DMS153 (cell line): Measurements from ENCODE around the gene ZCCHC2.

Experiments
- DNase-seq: peaks from one replicate; lab custom pipeline; 2025; lab: John Stamatoyannopoulos, UW

The ZCCHC2 gene

GRCh38 chr18:62538881-62539280 lies 16.1 kb downstream of the ZCCHC2 start:
- DNase-seq: no peak

- no peak for DNase-seq
These were observed 16.7 kb downstream of the ZCCHC2 start for GRCh38 chr18:62539284-62540165.

DNA sequence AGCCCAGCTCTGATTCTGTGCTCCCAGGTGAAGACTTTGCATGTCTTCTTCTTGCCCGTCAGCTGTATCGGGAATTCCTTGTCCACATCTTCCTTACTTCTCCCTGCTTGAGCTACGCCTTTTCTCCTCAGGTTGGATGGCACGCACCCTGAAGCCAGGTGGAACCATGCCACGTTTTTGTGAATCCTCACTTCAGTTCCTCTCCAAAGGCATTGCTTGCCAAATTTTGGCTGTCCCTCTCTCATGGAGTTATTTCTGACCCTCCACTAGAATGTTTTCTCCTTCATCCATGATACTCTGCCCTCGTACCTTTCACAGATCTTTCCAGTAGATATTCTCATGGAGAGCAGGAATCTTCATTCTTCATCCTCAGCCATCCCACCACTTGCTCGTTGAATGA lies 20.2 kb downstream of the ZCCHC2 start:
- DNase-seq: no peak

DNA sequence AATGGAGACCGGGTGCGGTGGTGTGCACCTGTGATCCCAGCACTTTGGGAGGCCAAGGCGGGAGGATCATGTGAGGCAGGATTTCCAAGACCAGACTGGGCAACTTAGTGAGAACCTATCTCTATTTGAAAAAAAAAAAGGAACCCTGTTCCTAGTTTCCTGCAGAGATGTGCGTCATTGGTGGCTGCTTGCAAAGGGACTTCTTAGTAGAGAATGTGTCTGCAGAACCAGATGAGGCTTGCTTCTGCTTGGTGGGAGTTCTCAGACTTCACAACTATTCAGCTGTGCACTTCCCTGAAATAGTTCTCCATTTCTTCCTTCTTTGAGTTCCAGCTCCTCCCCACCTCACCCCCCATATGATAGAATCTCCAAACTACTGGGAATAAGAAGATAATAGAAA lies 22.3 kb downstream of the ZCCHC2 start:
- no peak for DNase-seq

DNA sequence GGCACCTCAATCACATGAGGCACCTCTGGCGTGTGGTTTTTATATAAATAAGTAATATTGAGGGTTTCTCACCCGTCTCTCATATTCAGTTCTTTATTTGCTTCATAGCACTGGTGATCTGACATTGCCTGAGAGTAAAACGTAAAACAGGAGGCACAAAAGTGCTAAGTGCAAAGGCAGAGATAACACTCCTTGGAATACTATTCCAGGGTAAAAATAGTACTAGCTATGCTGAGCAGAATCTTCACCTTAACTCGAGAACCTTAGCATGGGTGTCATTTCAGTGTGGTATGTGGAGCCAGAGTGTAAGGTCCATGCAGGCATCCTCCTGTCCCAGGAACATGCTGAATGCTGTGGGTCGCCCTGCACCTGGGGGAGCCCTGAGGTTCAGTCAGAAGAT lies 26.9 kb downstream of the ZCCHC2 start:
- no peak for DNase-seq

- DNase-seq: no peak
These were observed 27.9 kb downstream of the ZCCHC2 start for GRCh38 chr18:62550746-62551145.

- DNase-seq: no peak
These were observed 29.2 kb downstream of the ZCCHC2 start for GRCh38 chr18:62551972-62552513.

DNA sequence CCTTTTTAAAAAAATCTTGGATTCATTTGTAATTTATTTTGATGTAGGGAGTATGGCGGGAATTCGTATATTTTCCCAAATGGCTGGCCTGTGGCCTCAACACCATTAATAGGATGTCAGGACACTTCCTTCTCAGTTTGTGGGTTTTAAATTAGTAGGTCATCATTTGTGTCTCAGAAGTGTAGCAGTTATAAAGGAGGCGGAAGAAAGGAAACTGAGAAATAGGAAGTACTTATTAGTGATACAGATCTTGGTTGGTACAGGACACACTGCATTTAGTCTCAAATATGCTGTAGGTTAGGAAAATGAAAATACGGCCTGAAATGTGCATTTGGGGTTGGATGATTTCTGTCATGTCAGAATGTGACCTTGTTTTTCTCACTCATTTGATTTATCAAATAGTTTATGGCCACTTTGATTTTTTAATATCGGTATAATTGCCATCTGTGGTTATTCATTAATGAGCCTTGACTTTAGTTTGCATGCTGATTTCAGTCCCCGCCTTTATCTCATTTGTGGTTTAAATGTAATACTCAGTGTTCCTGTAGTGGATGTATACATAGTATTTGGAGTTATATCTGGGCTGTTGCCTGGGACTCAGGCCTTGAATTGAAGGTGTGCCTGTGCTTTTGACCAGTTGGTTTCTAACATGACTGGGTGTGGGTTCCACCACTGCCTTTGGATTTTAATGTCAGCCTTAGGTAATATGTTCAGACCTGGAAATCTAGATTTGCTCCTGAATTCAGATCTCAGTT lies 31.4 kb downstream of the ZCCHC2 start:
- no peak for DNase-seq

DNA sequence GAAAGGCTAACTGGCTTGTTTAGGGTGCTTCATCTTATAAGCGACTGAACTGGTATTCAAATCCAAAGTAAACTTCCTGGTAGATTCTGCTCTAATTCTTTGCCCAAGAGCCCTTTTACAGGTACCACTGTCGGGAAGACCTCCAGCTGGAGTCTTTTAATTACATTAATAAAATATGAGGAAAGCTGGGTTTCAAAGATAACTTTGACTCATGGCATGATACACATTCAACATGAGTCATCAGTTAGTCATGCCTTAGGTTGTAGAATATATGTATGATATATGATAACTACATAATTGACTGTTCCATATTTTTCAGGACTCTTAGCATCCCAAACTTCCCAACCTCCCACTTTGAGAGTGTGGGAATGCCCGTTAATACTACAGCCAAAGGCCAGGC lies 32.3 kb downstream of the ZCCHC2 start:
- no peak for DNase-seq

GRCh38 chr18:62556397-62556796 lies 33.6 kb downstream of the ZCCHC2 start:
- DNase-seq: no peak

GRCh38 chr18:62558015-62558663 lies 35.3 kb downstream of the ZCCHC2 start:
- DNase-seq: no peak

GRCh38 chr18:62564044-62564443 lies 41.2 kb downstream of the ZCCHC2 start:
- no peak for DNase-seq

GRCh38 chr18:62566199-62566598 lies 43.4 kb downstream of the ZCCHC2 start:
- DNase-seq: no peak

DNA sequence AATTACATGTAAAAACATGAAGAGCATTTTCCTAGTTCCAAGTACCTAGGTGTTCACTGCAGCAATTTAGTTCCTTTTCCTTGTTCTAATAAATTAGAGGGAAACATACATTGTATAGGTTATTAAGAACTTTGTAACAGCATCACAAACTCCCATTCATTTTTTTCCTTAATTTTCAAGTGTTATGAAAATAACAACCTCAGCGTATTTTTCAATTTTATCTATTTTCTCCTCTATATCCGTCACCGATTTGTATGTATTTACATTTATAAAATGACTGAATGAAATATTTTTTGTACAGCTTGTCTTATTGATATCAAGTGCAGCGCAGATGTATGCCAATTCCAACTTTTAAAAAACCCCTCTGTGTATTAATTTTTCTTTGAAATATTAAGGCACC lies 44.0 kb downstream of the ZCCHC2 start:
- DNase-seq: no peak

DNA sequence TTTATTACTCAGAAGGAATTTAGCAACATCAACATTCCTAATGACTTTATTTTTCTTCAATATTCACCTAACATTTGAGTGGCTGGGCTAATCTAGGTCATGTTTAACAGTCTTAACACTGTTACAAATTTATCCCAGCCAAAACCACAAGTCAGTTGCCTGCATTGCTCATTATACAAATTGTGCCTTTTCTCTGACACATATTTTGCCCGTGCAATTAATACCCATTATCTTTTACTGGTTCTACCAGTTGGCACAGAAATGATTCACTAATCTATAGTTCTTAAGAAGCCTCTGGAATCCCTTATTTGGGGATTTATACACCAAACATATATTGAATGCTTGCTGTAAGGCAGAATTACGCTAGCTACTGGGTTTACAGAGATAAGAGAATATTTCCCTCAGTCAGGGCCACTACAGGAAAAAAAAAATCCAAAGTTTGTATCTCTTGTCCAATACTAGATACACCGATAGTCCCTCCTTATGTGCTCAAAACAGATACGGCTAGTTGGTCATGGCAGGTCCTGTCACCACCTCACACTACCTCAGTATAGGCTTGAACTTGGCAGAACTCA lies 46.3 kb downstream of the ZCCHC2 start:
- DNase-seq: no peak

GRCh38 chr18:62571037-62571436 lies 48.2 kb downstream of the ZCCHC2 start:
- no peak for DNase-seq

DNA sequence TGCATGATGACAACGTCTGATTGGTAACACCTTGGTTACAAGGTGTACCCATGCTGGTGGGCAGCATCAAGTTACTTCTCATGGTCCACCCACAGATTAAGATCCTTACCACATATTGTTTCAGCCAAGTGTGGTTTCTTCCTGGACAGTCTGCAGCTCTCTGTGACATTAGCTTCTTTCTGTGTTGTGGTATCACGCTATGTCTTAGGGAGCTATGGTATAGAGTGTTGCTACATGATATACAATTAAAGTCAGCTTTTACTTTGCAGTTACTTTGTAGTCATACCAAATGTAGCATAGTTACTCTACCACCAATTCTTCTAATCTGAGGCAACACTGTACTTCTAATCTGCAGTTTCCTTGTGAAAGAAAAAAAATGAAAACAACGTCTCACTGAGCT lies 48.8 kb downstream of the ZCCHC2 start:
- DNase-seq: no peak

GRCh38 chr18:62572456-62572855 lies 49.6 kb downstream of the ZCCHC2 start:
- no peak for DNase-seq

GRCh38 chr18:62574776-62575175 lies 52.0 kb downstream of the ZCCHC2 start:
- DNase-seq: no peak

- DNase-seq: no peak
These were observed 53.4 kb downstream of the ZCCHC2 start for GRCh38 chr18:62576271-62576670.

GRCh38 chr18:62576845-62577512 lies 54.2 kb downstream of the ZCCHC2 start:
- no peak for DNase-seq

DNA sequence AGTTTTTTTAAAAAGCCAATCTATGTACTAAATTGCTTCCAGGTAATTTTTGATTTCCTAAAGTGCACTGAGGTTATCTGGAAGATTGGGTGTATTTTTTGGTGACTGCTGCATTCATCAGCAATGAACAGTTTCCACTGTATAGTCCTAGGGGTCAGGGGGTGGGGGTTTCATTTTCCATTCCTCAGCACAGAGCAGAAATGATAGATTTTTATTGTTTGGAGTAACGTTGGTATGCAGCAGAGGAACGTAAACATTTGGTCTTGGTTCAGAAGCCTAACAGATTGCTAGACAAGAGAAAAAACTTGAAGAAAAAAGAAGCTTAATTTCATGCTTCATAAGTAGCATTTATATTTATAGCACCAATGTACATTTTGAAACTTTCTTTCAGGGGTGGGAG lies 54.9 kb downstream of the ZCCHC2 start:
- DNase-seq: no peak
